B cell (primary cell): Measurements from ENCODE around the gene TIMM44. TPM values are rescaled to one million over a fixed set of nuclear protein-coding genes. Genes with fewer than 3 reads are reported as not detected.

Experiments used
- ATAC-seq: fragments of 200-7000 bp; cut with Tn5 transposase; one replicate; pipeline ENCODE4 v1.10.0; 2021; ENCODE audit warnings: low read depth, mild to moderate bottlenecking, moderate number of reproducible peaks, moderate library complexity
- CTCF ChIA-PET: fragments of 350-600 bp; sonication (Branson Sonifier 250); formaldehyde crosslinking; loops from one replicate; lab custom pipeline; 2021; ENCODE audit warnings: antibody characterized with exemption, inconsistent platforms; lab: Charles Lee
- POLR2A ChIA-PET: fragments of 350-600 bp; sonication (Branson Sonifier 250); formaldehyde crosslinking; loops from one replicate; lab custom pipeline; 2021; ENCODE audit warnings: antibody characterized with exemption; lab: Charles Lee
- DNase-seq: peaks from one replicate; pipeline ENCODE4 v3.0.0; 2013
- H2AFZ ChIP-seq: 2 replicates; pipeline ENCODE4 v1.6.1; 2012; ENCODE audit warnings: mild to moderate bottlenecking, low read depth, low read length; ENCODE audit not compliant: insufficient read depth, poor library complexity, severe bottlenecking
- H3K27ac ChIP-seq, 2 donors: 1 replicate in 1 of 2; 2 replicates in 1 of 2; pipeline ENCODE4 v1.5.1; 2012 to 2013; ENCODE audit warnings: low read length in 2 of 2, mild to moderate bottlenecking in 2 of 2, moderate library complexity in 1 of 2
- H3K27me3 ChIP-seq, 4 experiments: fragments of 200-600 bp in 1 of 4; sonication (generic) in 1 of 4; replicated peaks in 1 of 4; 1 replicate in 2 of 4; 2 replicates in 2 of 4; pipeline versions ENCODE4 v1.6.1 to v1.7.0; 2013 to 2016; ENCODE audit warnings: low read length in 3 of 4, mild to moderate bottlenecking in 2 of 4, mixed read lengths in 1 of 4, moderate library complexity in 1 of 4; ENCODE audit not compliant: insufficient read depth in 4 of 4, control insufficient read depth in 3 of 4; ENCODE audit errors: control extremely low read depth in 1 of 4
- H3K36me3 ChIP-seq, 2 experiments: replicated peaks in 1 of 2; 1 replicate in 1 of 2; 2 replicates in 1 of 2; pipeline versions ENCODE4 v1.6.1 to v1.7.1; 2013; ENCODE audit warnings: low read length in 1 of 2; ENCODE audit not compliant: insufficient read depth in 2 of 2, control insufficient read depth in 1 of 2; ENCODE audit errors: control extremely low read depth in 1 of 2, extremely low read depth in 1 of 2
- H3K4me1 ChIP-seq, 2 donors: fragments of 200-600 bp in 1 of 2; sonication (generic) in 1 of 2; 1 replicate in 1 of 2; 2 replicates in 1 of 2; pipeline versions ENCODE4 v1.5.1 to v1.6.1; 2013 to 2017; ENCODE audit warnings: low read length in 2 of 2; ENCODE audit not compliant: control insufficient read depth in 2 of 2, insufficient read depth in 2 of 2
- H3K4me2 ChIP-seq: replicated peaks from 2 replicates; pipeline ENCODE3; 2012; ENCODE audit warnings: mild to moderate bottlenecking, low read depth, low read length; ENCODE audit not compliant: poor library complexity, severe bottlenecking
- H3K4me3 ChIP-seq, 5 experiments: fragments of 200-600 bp in 1 of 5; sonication (generic) in 1 of 5; 1 replicate in 3 of 5; 2 replicates in 2 of 5; pipeline versions ENCODE4 v1.5.1 to v1.7.0; 2011 to 2016; ENCODE audit warnings: low read length in 4 of 5, mild to moderate bottlenecking in 4 of 5, low read depth in 2 of 5, control low read depth in 1 of 5, moderate library complexity in 1 of 5; ENCODE audit not compliant: insufficient read depth in 1 of 5; ENCODE audit errors: control extremely low read depth in 1 of 5, extremely low read depth in 1 of 5
- H3K79me2 ChIP-seq: fragments of 200-600 bp; sonication (generic); one replicate; pipeline ENCODE4 v1.6.0; 2016; ENCODE audit warnings: low read length; ENCODE audit not compliant: control insufficient read depth, insufficient read depth
- H3K9ac ChIP-seq: fragments of 200-600 bp; sonication (generic); 2 replicates; pipeline ENCODE4 v1.6.1; 2017; ENCODE audit warnings: mild to moderate bottlenecking, low read length, moderate library complexity
- H3K9me3 ChIP-seq, 3 donors: one replicate each; pipeline versions ENCODE4 v1.6.1 to v1.7.1; 2013; ENCODE audit warnings: low read length in 2 of 3; ENCODE audit not compliant: control insufficient read depth in 2 of 3, insufficient read depth in 1 of 3; ENCODE audit errors: control extremely low read depth in 1 of 3
- H4K20me1 ChIP-seq: 2 replicates; pipeline ENCODE4 v1.6.0; 2012; ENCODE audit warnings: mild to moderate bottlenecking, low read length; ENCODE audit not compliant: insufficient read depth, control insufficient read depth, poor library complexity, severe bottlenecking
- H3K27ac Mint-ChIP-seq: one replicate; pipeline ENCODE4 v1.8.0; 2021; ENCODE audit warnings: mixed read lengths
- H3K27me3 Mint-ChIP-seq: one replicate; pipeline ENCODE4 v1.8.0; 2021; ENCODE audit warnings: mixed read lengths
- H3K4me1 Mint-ChIP-seq: one replicate; pipeline ENCODE4 v1.8.0; 2021; ENCODE audit warnings: mixed read lengths
- H3K4me3 Mint-ChIP-seq: one replicate; pipeline ENCODE4 v1.8.0; 2021; ENCODE audit warnings: mixed read lengths
- H3K9me3 Mint-ChIP-seq: one replicate; pipeline ENCODE4 v1.8.0; 2022; ENCODE audit warnings: mixed read lengths; ENCODE audit not compliant: insufficient read depth
- CTCF ChIP-seq: fragments of 200-600 bp; IDR thresholded peaks from one replicate; pipeline ENCODE4 v1.8.0; 2022; ENCODE audit warnings: antibody characterized with exemption, mild to moderate bottlenecking
- EZH2 ChIP-seq: IDR thresholded peaks from 2 replicates; pipeline ENCODE4 v1.6.1; 2012; ENCODE audit warnings: borderline replicate concordance, low read depth, mild to moderate bottlenecking, moderate library complexity, low read length; ENCODE audit not compliant: insufficient read depth, poor library complexity, severe bottlenecking
- WGBS: methylation state at CpG from one replicate; pipeline ENCODE4 v1.1.5; 2013; ENCODE audit warnings: missing lambda C conversion rate; ENCODE audit not compliant: insufficient coverage; 5-methylcytosine and 5-hydroxymethylcytosine counted together
- intact Hi-C: fragments of 100-400 bp; cut with micrococcal nuclease; formaldehyde crosslinking; loops from one replicate; pipeline ENCODE4 v1.10.0; 2022
- polyA plus RNA-seq: library from polyadenylated mRNA; depleted of rRNA; stranded (reverse); fragments of >200 nt; gene quantifications from 2 replicates; pipeline ENCODE4 v1.2.3, GENCODE V29; 2012
- total RNA-seq, 2 donors: library from RNA; stranded (reverse); fragments of 120-200 nt in 1 of 2; gene quantifications; 1 replicate in 1 of 2; 2 replicates in 1 of 2; pipeline versions ENCODE4 v1.2.3 to v1.2.4, GENCODE V29; 2013 to 2022

Gene TIMM44
- total and polyA plus RNA-seq, 2 donors (not counting 1 experiment from before 2014, with no cell fraction given), result 48.9 to 66.5 TPM

- H3K27me3 ChIP-seq, result no peaks in the 10 kb centered on the region
- Mint-ChIP-seq H3K9me3 (no peaks in the 10 kb centered on the region), H3K4me3 (no peak overlapping the region), H3K27ac (no peak overlapping the region), H3K4me1 (peaks cover 37% of the 10 kb centered on the region), H3K27me3 (no peaks in the 10 kb centered on the region)
- H3K9me3 ChIP-seq, result no peaks in the 10 kb centered on the region
- H3K9ac ChIP-seq, result no peak overlapping the region
- peaks cover 98% of the 10 kb centered on the region for H3K79me2 ChIP-seq
- no peak overlapping the region for H3K4me3 ChIP-seq
- H4K20me1 ChIP-seq, result peaks cover 91% of the 10 kb centered on the region
- no peak overlapping the region for H3K4me2 ChIP-seq
- no peak for ATAC-seq
- DNase-seq, result no peak
- intact Hi-C loops, result no loop called here
- 88% methylated on average over 5 of the region's 10 CpGs for WGBS
- H3K4me1 ChIP-seq, result peaks cover 4 to 8% of the 10 kb centered on the region in 2 donors
- H3K36me3 ChIP-seq, result peaks cover 0 to 41% of the 10 kb centered on the region in 2 experiments
- H3K27ac ChIP-seq, result no peak overlapping the region
- H2AFZ ChIP-seq, result no peak overlapping the region
- ChIA-PET POLR2A (no interaction called here), CTCF (no interaction called here)
- TF ChIP-seq EZH2 (no peak), CTCF (no peak)
These were observed 49.1 kb upstream of the TIMM44 start for GRCh38 chr19:7992575-7992974.

- 97% methylated on average over 11 of the region's 12 CpGs for WGBS
- no peak overlapping the region for H3K9ac ChIP-seq
- H3K9me3 ChIP-seq, result no peaks in the 10 kb centered on the region
- POLR2A ChIA-PET, result no interaction called here
- no peak overlapping the region for H3K27ac Mint-ChIP-seq
- peaks cover 0 to 2% of the 10 kb centered on the region in 2 donors for H3K4me1 ChIP-seq
- no peak for ATAC-seq
- H3K36me3 ChIP-seq, result peaks cover 0 to 71% of the 10 kb centered on the region in 2 experiments
- no peaks in the 10 kb centered on the region for H3K9me3 Mint-ChIP-seq
- CTCF ChIA-PET, result interaction anchor here (1.8 kb wide), 1 partner anchor 12 kb away, joined by 6 read pairs; no protein-coding TSS in a partner anchor
- H4K20me1 ChIP-seq, result peaks cover 91% of the 10 kb centered on the region
- H3K27me3 Mint-ChIP-seq, result no peaks in the 10 kb centered on the region
- no peak for TF ChIP-seq EZH2
- TF ChIP-seq CTCF, result no peak
- no peaks in the 10 kb centered on the region for H3K27me3 ChIP-seq
- no peak overlapping the region for H2AFZ ChIP-seq
- no peak overlapping the region for H3K4me3 Mint-ChIP-seq
- no peak overlapping the region for H3K4me3 ChIP-seq
- H3K27ac ChIP-seq, result no peak overlapping the region
- DNase-seq, result no peak
- intact Hi-C loops, result no loop called here
- peaks cover 13% of the 10 kb centered on the region for H3K4me1 Mint-ChIP-seq
- H3K4me2 ChIP-seq, result no peak overlapping the region
- peaks cover 96% of the 10 kb centered on the region for H3K79me2 ChIP-seq
These were observed 45.7 kb upstream of the TIMM44 start for GRCh38 chr19:7989071-7989575.
